Dendritic cell treated with granulocyte-macrophage colony-stimulating factor and Interleukin-4, amounts not matched to agents 40 ng/mL and 50 ng/mL, for 4 days (primary cell): ENCODE results near the gene FHOD3.

Experiments
- H3K27ac Mint-ChIP-seq: one replicate; pipeline ENCODE4 v1.8.0; 2022; ENCODE audit warnings: mild to moderate bottlenecking, mixed read lengths
- H3K27me3 Mint-ChIP-seq: one replicate; pipeline ENCODE4 v1.8.0; 2022; ENCODE audit warnings: mild to moderate bottlenecking, mixed read lengths
- H3K36me3 Mint-ChIP-seq: one replicate; pipeline ENCODE4 v1.8.0; 2022; ENCODE audit warnings: low read depth, mixed read lengths
- H3K4me1 Mint-ChIP-seq: one replicate; pipeline ENCODE4 v1.8.0; 2022; ENCODE audit warnings: low read depth, mixed read lengths
- H3K4me3 Mint-ChIP-seq: one replicate; pipeline ENCODE4 v1.8.0; 2022; ENCODE audit warnings: mild to moderate bottlenecking, moderate library complexity, mixed read lengths
- H3K9me3 Mint-ChIP-seq: one replicate; pipeline ENCODE4 v1.8.0; 2022; ENCODE audit warnings: mixed read lengths
- intact Hi-C: fragments of 100-400 bp; cut with micrococcal nuclease; formaldehyde crosslinking; loops from one replicate; pipeline ENCODE4 v1.15.0; 2022

Gene FHOD3

GRCh38 chr18:36628435-36629137 lies 331.1 kb downstream of the FHOD3 start:
- intact Hi-C loops: no loop called here
- Mint-ChIP-seq H3K27me3 (no peaks in the 10 kb centered on the region), H3K4me3 (no peak overlapping the region), H3K4me1 (no peaks in the 10 kb centered on the region), H3K9me3 (peaks cover 9% of the 10 kb centered on the region), H3K27ac (no peak overlapping the region), H3K36me3 (no peaks in the 10 kb centered on the region)

GRCh38 chr18:36629138-36629530 lies 331.6 kb downstream of the FHOD3 start:
- Mint-ChIP-seq H3K4me1 (no peaks in the 10 kb centered on the region), H3K27ac (no peak overlapping the region), H3K27me3 (no peaks in the 10 kb centered on the region), H3K36me3 (no peaks in the 10 kb centered on the region), H3K4me3 (no peak overlapping the region), H3K9me3 (peaks cover 9% of the 10 kb centered on the region)
- intact Hi-C loops: no loop called here

GRCh38 chr18:36629836-36630235 lies 332.3 kb downstream of the FHOD3 start:
- Mint-ChIP-seq H3K4me1 (no peaks in the 10 kb centered on the region), H3K4me3 (no peak overlapping the region), H3K36me3 (no peaks in the 10 kb centered on the region), H3K27me3 (no peaks in the 10 kb centered on the region), H3K27ac (no peak overlapping the region), H3K9me3 (peaks cover 9% of the 10 kb centered on the region)
- intact Hi-C loops: no loop called here

GRCh38 chr18:36630917-36631316 lies 333.4 kb downstream of the FHOD3 start:
- Mint-ChIP-seq H3K4me1 (no peaks in the 10 kb centered on the region), H3K27me3 (no peaks in the 10 kb centered on the region), H3K36me3 (no peaks in the 10 kb centered on the region)

GRCh38 chr18:36633961-36634412 lies 336.5 kb downstream of the FHOD3 start:
- Mint-ChIP-seq H3K4me3 (no peak overlapping the region), H3K9me3 (no peaks in the 10 kb centered on the region), H3K27me3 (no peaks in the 10 kb centered on the region), H3K36me3 (no peaks in the 10 kb centered on the region), H3K27ac (no peak overlapping the region), H3K4me1 (no peaks in the 10 kb centered on the region)
- intact Hi-C loops: no loop called here

More at GRCh38 chr18:36630917-36631316, 333.4 kb downstream of the FHOD3 start:
- intact Hi-C loops: no loop called here
- no peak overlapping the region for H3K27ac Mint-ChIP-seq
- no peak overlapping the region for H3K4me3 Mint-ChIP-seq
- no peaks in the 10 kb centered on the region for H3K9me3 Mint-ChIP-seq

- Mint-ChIP-seq H3K9me3 (no peaks in the 10 kb centered on the region), H3K27ac (no peak overlapping the region), H3K36me3 (no peaks in the 10 kb centered on the region), H3K27me3 (no peaks in the 10 kb centered on the region), H3K4me1 (no peaks in the 10 kb centered on the region), H3K4me3 (no peak overlapping the region)
- intact Hi-C loops: no loop called here
Measured at GRCh38 chr18:36634573-36635216, 337.2 kb downstream of the FHOD3 start.

- no peak overlapping the region for H3K27ac Mint-ChIP-seq
- H3K36me3 Mint-ChIP-seq: no peaks in the 10 kb centered on the region
- no peak overlapping the region for H3K4me3 Mint-ChIP-seq
- no peaks in the 10 kb centered on the region for H3K27me3 Mint-ChIP-seq
- no peaks in the 10 kb centered on the region for H3K9me3 Mint-ChIP-seq
- no peaks in the 10 kb centered on the region for H3K4me1 Mint-ChIP-seq
- intact Hi-C loops: no loop called here
Measured at GRCh38 chr18:36635414-36636096, 338.0 kb downstream of the FHOD3 start.

- Mint-ChIP-seq H3K27me3 (no peaks in the 10 kb centered on the region), H3K4me3 (no peak overlapping the region), H3K9me3 (no peaks in the 10 kb centered on the region), H3K27ac (no peak overlapping the region), H3K4me1 (no peaks in the 10 kb centered on the region), H3K36me3 (no peaks in the 10 kb centered on the region)
- intact Hi-C loops: no loop called here
Measured at GRCh38 chr18:36636237-36636817, 338.8 kb downstream of the FHOD3 start.

GRCh38 chr18:36638224-36638623 lies 340.7 kb downstream of the FHOD3 start:
- Mint-ChIP-seq H3K36me3 (no peaks in the 10 kb centered on the region), H3K27me3 (no peaks in the 10 kb centered on the region), H3K4me3 (no peak overlapping the region), H3K4me1 (no peaks in the 10 kb centered on the region), H3K27ac (no peak overlapping the region), H3K9me3 (no peaks in the 10 kb centered on the region)
- intact Hi-C loops: no loop called here

- H3K36me3 Mint-ChIP-seq: no peaks in the 10 kb centered on the region
- H3K4me3 Mint-ChIP-seq: no peak overlapping the region
- no peaks in the 10 kb centered on the region for H3K27me3 Mint-ChIP-seq
- H3K4me1 Mint-ChIP-seq: no peaks in the 10 kb centered on the region
- intact Hi-C loops: no loop called here
- H3K9me3 Mint-ChIP-seq: no peaks in the 10 kb centered on the region
- H3K27ac Mint-ChIP-seq: no peak overlapping the region
Measured at GRCh38 chr18:36640021-36640952, 342.8 kb downstream of the FHOD3 start.

GRCh38 chr18:36643061-36643460 lies 345.5 kb downstream of the FHOD3 start:
- H3K27me3 Mint-ChIP-seq: no peaks in the 10 kb centered on the region
- no peak overlapping the region for H3K4me3 Mint-ChIP-seq
- no peaks in the 10 kb centered on the region for H3K9me3 Mint-ChIP-seq
- no peak overlapping the region for H3K27ac Mint-ChIP-seq
- intact Hi-C loops: no loop called here
- no peaks in the 10 kb centered on the region for H3K4me1 Mint-ChIP-seq
- no peaks in the 10 kb centered on the region for H3K36me3 Mint-ChIP-seq

- Mint-ChIP-seq H3K9me3 (no peaks in the 10 kb centered on the region), H3K4me3 (no peak overlapping the region), H3K4me1 (no peaks in the 10 kb centered on the region), H3K36me3 (no peaks in the 10 kb centered on the region), H3K27me3 (no peaks in the 10 kb centered on the region), H3K27ac (no peak overlapping the region)
- intact Hi-C loops: no loop called here
Measured at GRCh38 chr18:36648803-36649202, 351.3 kb downstream of the FHOD3 start.

GRCh38 chr18:36649205-36649604 lies 351.7 kb downstream of the FHOD3 start:
- Mint-ChIP-seq H3K27ac (no peak overlapping the region), H3K4me1 (no peaks in the 10 kb centered on the region), H3K4me3 (no peak overlapping the region), H3K9me3 (no peaks in the 10 kb centered on the region), H3K27me3 (no peaks in the 10 kb centered on the region), H3K36me3 (no peaks in the 10 kb centered on the region)
- intact Hi-C loops: no loop called here
